Type B pancreatic cell (in vitro differentiated cells): ENCODE results near the gene ATG4B. TPM values are rescaled to one million over a fixed set of nuclear protein-coding genes. Genes with fewer than 3 reads are reported as not detected.
"Not testable (repeated sequence)": the region's sequence is repeated elsewhere in the genome, so short reads cannot be mapped to it uniquely, and the experiment has no call there.

Source experiments
- DNase-seq: peaks from one replicate; pipeline ENCODE4 v3.0.0; 2021; ENCODE audit warnings: mixed read lengths; ENCODE audit not compliant: unreplicated experiment; ENCODE audit errors: extremely low spot score
- H3K27ac Mint-ChIP-seq: 2 replicates; pipeline ENCODE4 v1.8.0; 2021; ENCODE audit warnings: mild to moderate bottlenecking, mixed read lengths
- H3K27me3 Mint-ChIP-seq: 2 replicates; pipeline ENCODE4 v1.8.0; 2021; ENCODE audit warnings: mixed read lengths
- H3K36me3 Mint-ChIP-seq: 2 replicates; pipeline ENCODE4 v1.8.0; 2021; ENCODE audit warnings: mixed read lengths
- H3K4me1 Mint-ChIP-seq: one replicate; pipeline ENCODE4 v1.8.0; 2021; ENCODE audit warnings: mixed read lengths; ENCODE audit not compliant: unreplicated experiment
- H3K4me3 Mint-ChIP-seq: 2 replicates; pipeline ENCODE4 v1.8.0; 2021; ENCODE audit warnings: mild to moderate bottlenecking, mixed read lengths
- H3K9me3 Mint-ChIP-seq: 2 replicates; pipeline ENCODE4 v1.8.0; 2021; ENCODE audit warnings: mixed read lengths
- total RNA-seq: library from RNA; stranded (reverse); gene quantifications from 2 replicates; pipeline ENCODE4 v1.2.1, GENCODE V29; 2021; ENCODE audit warnings: low replicate concordance
- TF ChIP-seq, protein P1 (sequence below): fragments of 200-600 bp; sonication (generic); conservative IDR thresholded peaks from 2 replicates; pipeline ENCODE4 v1.5.0; 2021; ENCODE audit warnings: antibody characterized with exemption, mild to moderate bottlenecking

Gene ATG4B
- total RNA-seq, 1 donor from 2014 or later = 112 TPM

DNA sequence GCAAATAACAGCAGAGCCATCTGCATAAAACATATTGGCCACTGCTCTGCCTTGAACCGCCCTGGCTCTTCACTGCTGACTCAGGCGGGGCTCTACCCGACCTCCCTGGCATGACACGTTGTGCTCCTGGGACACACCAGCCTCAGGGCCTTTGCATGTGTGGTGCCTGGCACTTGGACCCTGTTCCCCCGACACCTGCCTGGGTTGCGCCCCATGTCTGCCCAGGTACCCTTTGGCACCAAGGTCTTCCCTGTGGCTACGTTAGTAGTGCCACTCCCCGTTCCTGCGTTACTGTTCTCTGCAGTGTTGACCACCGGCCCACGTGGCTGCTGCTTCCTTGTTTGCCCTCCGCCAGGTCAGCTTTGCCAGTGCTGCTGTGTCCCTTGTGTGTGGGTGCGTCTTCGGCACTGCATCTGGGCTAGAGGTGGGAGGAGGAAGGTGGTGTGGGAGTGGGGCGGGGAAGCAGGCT is 20.3 kb downstream of the ATG4B start:
- no peaks in the 10 kb centered on the region for H3K9me3 Mint-ChIP-seq
- no peaks in the 10 kb centered on the region for H3K27me3 Mint-ChIP-seq
- peaks cover 13% of the 10 kb centered on the region for H3K36me3 Mint-ChIP-seq
- no peaks in the 10 kb centered on the region for H3K4me1 Mint-ChIP-seq
- no peak overlapping the region for H3K4me3 Mint-ChIP-seq
- no peak for DNase-seq
- no peak overlapping the region for H3K27ac Mint-ChIP-seq
- TF ChIP-seq, protein P1, sequence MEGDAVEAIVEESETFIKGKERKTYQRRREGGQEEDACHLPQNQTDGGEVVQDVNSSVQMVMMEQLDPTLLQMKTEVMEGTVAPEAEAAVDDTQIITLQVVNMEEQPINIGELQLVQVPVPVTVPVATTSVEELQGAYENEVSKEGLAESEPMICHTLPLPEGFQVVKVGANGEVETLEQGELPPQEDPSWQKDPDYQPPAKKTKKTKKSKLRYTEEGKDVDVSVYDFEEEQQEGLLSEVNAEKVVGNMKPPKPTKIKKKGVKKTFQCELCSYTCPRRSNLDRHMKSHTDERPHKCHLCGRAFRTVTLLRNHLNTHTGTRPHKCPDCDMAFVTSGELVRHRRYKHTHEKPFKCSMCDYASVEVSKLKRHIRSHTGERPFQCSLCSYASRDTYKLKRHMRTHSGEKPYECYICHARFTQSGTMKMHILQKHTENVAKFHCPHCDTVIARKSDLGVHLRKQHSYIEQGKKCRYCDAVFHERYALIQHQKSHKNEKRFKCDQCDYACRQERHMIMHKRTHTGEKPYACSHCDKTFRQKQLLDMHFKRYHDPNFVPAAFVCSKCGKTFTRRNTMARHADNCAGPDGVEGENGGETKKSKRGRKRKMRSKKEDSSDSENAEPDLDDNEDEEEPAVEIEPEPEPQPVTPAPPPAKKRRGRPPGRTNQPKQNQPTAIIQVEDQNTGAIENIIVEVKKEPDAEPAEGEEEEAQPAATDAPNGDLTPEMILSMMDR = no peak

DNA sequence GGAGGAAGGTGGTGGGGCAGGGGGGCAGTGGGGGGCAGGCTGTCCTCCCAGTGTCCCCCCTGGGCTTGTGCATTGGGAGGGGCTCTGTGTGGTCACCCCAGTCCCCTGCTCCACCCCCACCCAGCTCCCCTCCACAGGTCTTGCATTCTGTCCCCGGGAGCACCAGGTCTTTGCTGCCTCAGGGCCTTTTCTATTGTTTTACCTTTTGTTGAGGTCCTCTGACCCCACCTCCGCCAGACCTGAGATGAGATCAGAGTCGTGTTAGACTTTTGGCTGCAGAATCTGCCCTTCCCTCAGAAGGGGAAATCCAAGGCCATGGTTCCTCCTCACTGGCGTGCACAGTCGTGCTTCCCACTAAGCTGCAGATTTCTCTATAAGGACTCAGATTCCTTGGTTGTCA is 20.8 kb downstream of the ATG4B start:
- Mint-ChIP-seq H3K9me3 (no peaks in the 10 kb centered on the region), H3K36me3 (peaks cover 13% of the 10 kb centered on the region), H3K4me3 (no peak overlapping the region), H3K27me3 (no peaks in the 10 kb centered on the region), H3K4me1 (no peaks in the 10 kb centered on the region), H3K27ac (no peak overlapping the region)
- DNase-seq = no peak
- TF ChIP-seq, protein P1 = no peak

DNA sequence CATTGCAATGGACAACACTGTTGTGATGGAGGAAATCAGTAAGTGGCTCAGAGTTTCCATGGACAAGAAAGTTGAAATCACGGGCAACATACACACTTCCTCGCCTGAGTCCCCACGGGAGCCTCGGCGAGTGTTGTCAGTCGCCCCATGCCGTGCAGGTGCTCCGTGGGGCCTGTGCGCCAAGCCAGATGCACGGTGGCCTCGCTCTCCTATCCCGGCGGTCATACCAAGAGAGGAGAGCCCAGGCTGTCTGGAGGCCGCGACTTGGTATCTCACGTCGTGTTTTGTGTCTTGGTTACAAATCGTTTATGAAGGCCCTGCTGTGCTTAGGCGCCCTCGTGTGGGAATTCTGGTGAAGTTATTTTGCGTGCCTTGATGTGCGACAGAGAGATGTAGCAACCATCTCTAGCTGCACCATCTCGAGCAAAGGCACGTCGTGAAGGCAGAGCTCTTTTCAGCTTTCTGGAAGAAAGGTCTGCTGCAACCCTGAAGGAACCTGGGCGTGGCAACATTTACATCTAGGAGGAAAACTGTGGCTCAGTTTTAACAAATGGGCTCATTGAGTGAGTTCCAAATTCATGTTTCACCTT is 21.8 kb downstream of the ATG4B start:
- TF ChIP-seq, protein P1 = peak; percentile 77
- Mint-ChIP-seq H3K27ac (peak overlapping the region; percentile 27), H3K36me3 (peaks cover 13% of the 10 kb centered on the region), H3K27me3 (no peaks in the 10 kb centered on the region), H3K9me3 (no peaks in the 10 kb centered on the region), H3K4me3 (no peak overlapping the region), H3K4me1 (no peaks in the 10 kb centered on the region)
- no peak for DNase-seq

DNA sequence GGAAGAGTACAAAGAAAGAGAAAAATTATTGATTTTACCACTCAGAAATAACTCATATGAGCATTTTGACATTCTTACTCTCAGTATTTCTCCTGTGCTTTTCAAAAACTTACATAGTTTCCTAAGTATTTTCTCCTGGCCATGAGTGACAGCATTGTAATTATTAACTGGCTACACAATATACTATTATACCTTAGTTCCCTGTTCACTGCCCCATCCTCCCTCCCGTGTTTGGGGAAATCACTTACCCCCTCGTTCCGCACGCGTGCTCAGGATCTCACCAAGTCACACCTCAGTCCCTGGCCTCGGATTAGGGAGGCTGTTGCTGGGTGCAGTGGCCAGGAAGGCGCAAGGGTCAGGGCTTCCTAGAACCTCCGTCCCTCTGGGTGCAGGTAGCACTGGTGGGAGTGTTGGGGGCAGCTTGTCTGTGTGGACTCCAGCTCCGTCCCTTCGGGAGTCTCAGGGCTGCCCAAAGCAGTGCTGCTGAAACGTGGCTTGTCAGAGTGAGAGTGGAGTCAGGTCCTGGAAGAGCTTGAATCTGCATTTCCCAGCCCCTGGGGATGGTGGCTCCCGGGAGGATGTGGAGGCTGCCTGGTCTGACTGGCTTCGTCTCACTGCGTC is 23.2 kb downstream of the ATG4B start:
- TF ChIP-seq, protein P1 = no peak
- no peak overlapping the region for H3K4me3 Mint-ChIP-seq
- no peaks in the 10 kb centered on the region for H3K9me3 Mint-ChIP-seq
- H3K36me3 Mint-ChIP-seq = peaks cover 11% of the 10 kb centered on the region
- no peak for DNase-seq
- H3K4me1 Mint-ChIP-seq = peaks cover 7% of the 10 kb centered on the region
- no peak overlapping the region for H3K27ac Mint-ChIP-seq
- H3K27me3 Mint-ChIP-seq = no peaks in the 10 kb centered on the region

DNA sequence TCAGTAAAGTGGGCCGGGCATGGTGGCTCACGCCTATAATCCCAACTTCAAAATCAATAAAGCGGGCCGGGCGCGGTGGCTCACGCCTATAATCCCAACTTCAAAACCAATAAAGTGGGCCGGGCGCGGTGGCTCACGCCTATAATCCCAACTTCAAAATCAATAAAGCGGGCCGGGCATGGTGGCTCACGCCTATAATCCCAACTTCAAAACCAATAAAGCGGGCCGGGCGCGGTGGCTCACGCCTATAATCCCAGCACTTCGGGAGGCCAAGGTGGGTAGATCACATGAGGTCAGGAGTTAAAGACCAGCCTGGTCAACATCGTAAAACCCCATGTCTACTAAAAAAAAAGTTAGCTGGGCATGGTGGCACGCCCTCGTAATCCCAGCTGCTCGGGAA is 25.2 kb downstream of the ATG4B start:
- H3K27me3 Mint-ChIP-seq, H3K36me3 Mint-ChIP-seq, H3K9me3 Mint-ChIP-seq, DNase-seq, H3K27ac Mint-ChIP-seq, H3K4me3 Mint-ChIP-seq: not testable (repeated sequence)
- H3K4me1 Mint-ChIP-seq = peaks cover 18% of the 10 kb centered on the region

DNA sequence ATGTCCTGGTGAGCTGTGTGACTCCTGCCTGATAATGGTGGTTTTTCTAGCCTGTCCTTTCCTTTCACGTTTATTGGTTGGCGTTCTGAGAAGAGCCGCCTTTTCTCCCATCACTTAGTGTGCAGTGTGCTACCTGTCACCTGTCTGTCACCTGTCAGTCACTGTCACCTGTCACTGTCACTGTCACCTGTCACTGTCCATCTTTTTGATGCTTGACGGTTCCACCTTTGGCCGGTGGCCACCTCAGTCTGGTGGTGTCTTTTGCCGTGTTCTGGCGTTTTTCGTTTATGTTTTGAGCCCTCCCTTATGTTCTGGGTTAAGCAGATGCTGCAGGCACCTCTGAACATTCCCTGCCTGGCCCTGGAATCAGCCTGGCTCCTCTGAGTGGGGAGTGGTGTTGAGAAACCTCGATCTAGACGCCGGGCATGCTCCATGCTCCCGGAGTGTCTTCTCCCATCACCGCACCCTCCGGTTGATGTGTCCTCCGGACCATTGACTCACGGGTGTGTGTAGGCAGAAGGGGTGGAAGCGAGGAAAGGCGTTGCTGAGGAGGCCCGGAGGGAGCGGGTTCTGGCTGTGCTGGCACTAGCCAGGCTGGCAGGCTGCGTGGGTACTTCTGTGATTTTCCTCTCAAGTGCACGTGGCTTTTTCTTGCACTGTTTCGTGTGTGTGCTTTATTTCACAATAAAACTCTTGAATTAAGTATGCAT is 28.4 kb downstream of the ATG4B start:
- Mint-ChIP-seq H3K36me3 (no peaks in the 10 kb centered on the region), H3K9me3 (no peaks in the 10 kb centered on the region)
- TF ChIP-seq, protein P1 = no peak

More for the DNA sequence above, 28.4 kb downstream of the ATG4B start:
- Mint-ChIP-seq H3K27ac (no peak overlapping the region), H3K27me3 (no peaks in the 10 kb centered on the region), H3K4me3 (no peak overlapping the region), H3K4me1 (peaks cover 18% of the 10 kb centered on the region)
- DNase-seq = no peak
